OCI-LY3 (cell line): ENCODE data around the gene LRRC8D.
"Not testable (repeated sequence)": the region's sequence is repeated elsewhere in the genome, so short reads cannot be mapped to it uniquely, and the experiment has no call there.

ENCODE experiments used
- EZH2phosphoT487 ChIP-seq: fragments of 200-600 bp; shearing (Covaris generic); IDR thresholded peaks from 2 replicates; pipeline ENCODE4 v1.6.1; 2018; ENCODE audit warnings: antibody characterized with exemption, mixed run types, low read depth
- TF ChIP-seq, protein P1 (sequence below): fragments of 200-600, 300-600 bp; sonication (generic); IDR thresholded peaks from 2 replicates; pipeline ENCODE4 v1.5.1; 2014; ENCODE audit warnings: antibody characterized with exemption, low read length, low read depth

DNA sequence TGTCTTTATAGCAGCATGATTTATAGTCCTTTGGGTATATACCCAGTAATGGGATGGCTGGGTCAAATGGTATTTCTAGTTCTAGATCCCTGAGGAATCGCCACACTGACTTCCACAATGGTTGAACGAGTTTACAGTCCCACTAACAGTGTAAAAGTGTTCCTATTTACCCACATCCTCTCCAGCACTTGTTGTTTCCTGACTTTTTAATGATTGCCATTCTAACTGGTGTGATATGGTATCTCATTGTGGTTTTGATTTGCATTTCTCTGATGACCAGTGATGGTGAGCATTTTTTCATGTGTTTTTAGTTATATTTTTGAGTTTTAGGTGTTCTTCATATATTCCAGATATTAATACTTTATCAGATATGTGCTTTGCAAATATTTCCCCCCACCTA is 43.6 kb upstream of the LRRC8D start:
- TF ChIP-seq, protein P1, sequence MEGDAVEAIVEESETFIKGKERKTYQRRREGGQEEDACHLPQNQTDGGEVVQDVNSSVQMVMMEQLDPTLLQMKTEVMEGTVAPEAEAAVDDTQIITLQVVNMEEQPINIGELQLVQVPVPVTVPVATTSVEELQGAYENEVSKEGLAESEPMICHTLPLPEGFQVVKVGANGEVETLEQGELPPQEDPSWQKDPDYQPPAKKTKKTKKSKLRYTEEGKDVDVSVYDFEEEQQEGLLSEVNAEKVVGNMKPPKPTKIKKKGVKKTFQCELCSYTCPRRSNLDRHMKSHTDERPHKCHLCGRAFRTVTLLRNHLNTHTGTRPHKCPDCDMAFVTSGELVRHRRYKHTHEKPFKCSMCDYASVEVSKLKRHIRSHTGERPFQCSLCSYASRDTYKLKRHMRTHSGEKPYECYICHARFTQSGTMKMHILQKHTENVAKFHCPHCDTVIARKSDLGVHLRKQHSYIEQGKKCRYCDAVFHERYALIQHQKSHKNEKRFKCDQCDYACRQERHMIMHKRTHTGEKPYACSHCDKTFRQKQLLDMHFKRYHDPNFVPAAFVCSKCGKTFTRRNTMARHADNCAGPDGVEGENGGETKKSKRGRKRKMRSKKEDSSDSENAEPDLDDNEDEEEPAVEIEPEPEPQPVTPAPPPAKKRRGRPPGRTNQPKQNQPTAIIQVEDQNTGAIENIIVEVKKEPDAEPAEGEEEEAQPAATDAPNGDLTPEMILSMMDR, result not testable (repeated sequence)
- not testable (repeated sequence) for TF ChIP-seq EZH2phosphoT487
